ENCODE results near the gene CPEB2.
A peak's percentile ranks its signal among the peaks of the same experiment; 100 is the strongest.

CPEB2 gene
- long read RNA-seq, partial matches to known transcripts: 0 of 3 reads
- long read RNA-seq, other reads (novel, unspliced or antisense): 3 of 3 reads

DNA sequence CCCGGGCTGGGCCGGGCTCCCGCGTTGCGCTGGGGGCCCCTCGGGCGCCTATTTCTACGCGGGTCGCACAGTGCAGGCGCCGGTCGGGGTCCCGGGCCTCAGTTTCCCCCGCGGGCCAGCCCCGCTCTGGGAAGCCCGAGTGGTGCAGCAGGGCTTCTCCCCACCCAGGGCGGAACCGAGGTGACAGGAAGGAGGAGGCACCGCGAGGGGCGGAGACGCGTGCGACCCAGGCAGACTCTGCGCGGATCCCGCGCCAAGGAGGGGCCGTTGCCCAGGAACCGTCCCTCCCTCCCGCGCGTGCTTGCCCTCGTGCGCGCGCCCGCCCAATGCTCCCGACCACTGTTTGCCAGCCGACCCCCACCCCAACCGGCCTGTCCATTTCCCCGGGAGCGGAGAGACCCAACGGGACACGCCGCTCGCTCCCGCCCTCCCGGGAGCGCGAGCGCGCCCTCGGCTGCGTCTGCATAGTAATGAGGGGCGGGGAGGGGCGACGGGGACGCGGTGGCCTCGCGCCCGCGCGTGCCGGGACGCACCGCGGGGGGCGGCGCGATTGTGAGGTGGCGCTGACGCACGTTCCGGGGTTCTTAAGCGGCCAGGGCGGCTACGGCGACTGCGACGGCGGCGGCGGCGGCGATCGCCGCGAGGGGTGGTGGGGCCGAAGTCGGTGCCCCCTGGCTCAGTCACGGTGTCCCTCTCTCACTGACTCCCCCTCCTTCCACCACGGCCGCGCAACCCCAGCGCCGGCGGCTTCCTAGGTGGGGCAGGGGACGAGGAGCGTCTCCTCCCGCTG is at the start of gene CPEB2:
TSS of gene CPEB2 (plus strand) at position 613 of the 790 bp plus-strand sequence. CDS start 193 bp downstream, outside the sequence.
- Histone ChIP-seq H3K4me3 (replicated peaks; ENCODE audit: insufficient read depth, low read length) (peak within 1 kb of the TSS; percentile 83), H3K27ac (replicated peaks) (peak within 1 kb of the TSS; percentile 98), H3K27me3 (ENCODE audit: insufficient read depth, poor library complexity, severe bottlenecking) (no peaks in the 10 kb centered on the region)
- TF ChIP-seq GABPA (IDR thresholded peaks at IDR 0.05; ENCODE audit: low read depth): no peak
- 0 out of 2 replicates have a peak, but pooled peaks have one; percentile 38 for TF ChIP-seq SPI1 (IDR thresholded peaks at IDR 0.05; ENCODE audit: borderline replicate concordance, low read depth)
- TF ChIP-seq POLR2AphosphoS5 (IDR thresholded peaks at IDR 0.05; ENCODE audit: low read depth): peak; percentile 93
- DNase-seq (ENCODE audit: low read depth in 1 of 2, low spot score in 1 of 2): peak; percentile 71 to 93

GRCh38 chr4:14958436-14958835 is 43.8 kb upstream of the CPEB2 start:
- Histone ChIP-seq H3K27ac (replicated peaks) (no peak overlapping the region), H3K4me3 (replicated peaks; ENCODE audit: insufficient read depth, low read length) (no peak overlapping the region)
- TF ChIP-seq SPI1 (IDR thresholded peaks at IDR 0.05; ENCODE audit: borderline replicate concordance, low read depth) (no peak), GABPA (IDR thresholded peaks at IDR 0.05; ENCODE audit: low read depth) (no peak), POLR2AphosphoS5 (IDR thresholded peaks at IDR 0.05; ENCODE audit: low read depth) (no peak), CTCF (IDR thresholded peaks at IDR 0.05; ENCODE audit: insufficient read depth, low read length) (no peak), REST (IDR thresholded peaks at IDR 0.05; ENCODE audit: insufficient replicate concordance, low read depth) (no peak)

GRCh38 chr4:14961292-14961691 is 41.0 kb upstream of the CPEB2 start:
- TF ChIP-seq CTCF (IDR thresholded peaks at IDR 0.05; ENCODE audit: insufficient read depth, low read length) (no peak), POLR2AphosphoS5 (IDR thresholded peaks at IDR 0.05; ENCODE audit: low read depth) (no peak), GABPA (IDR thresholded peaks at IDR 0.05; ENCODE audit: low read depth) (no peak), SPI1 (IDR thresholded peaks at IDR 0.05; ENCODE audit: borderline replicate concordance, low read depth) (peak; percentile 50; the same call in 1 of the 2 replicates)
- Histone ChIP-seq H3K27me3 (ENCODE audit: insufficient read depth, poor library complexity, severe bottlenecking) (no peaks in the 10 kb centered on the region), H3K4me3 (replicated peaks; ENCODE audit: insufficient read depth, low read length) (no peak overlapping the region), H3K27ac (replicated peaks) (no peak overlapping the region)
- no peak for DNase-seq (ENCODE audit: low read depth in 1 of 2, low spot score in 1 of 2)

More at GRCh38 chr4:14958436-14958835, 43.8 kb upstream of the CPEB2 start:
- H3K27me3 ChIP-seq (ENCODE audit: insufficient read depth, poor library complexity, severe bottlenecking): no peaks in the 10 kb centered on the region
- DNase-seq (ENCODE audit: low read depth in 1 of 2, low spot score in 1 of 2): no peak

GRCh38 chr4:14965071-14965470 is 37.2 kb upstream of the CPEB2 start:
- Histone ChIP-seq H3K4me3 (replicated peaks; ENCODE audit: insufficient read depth, low read length) (no peak overlapping the region), H3K27ac (replicated peaks) (no peak overlapping the region), H3K27me3 (ENCODE audit: insufficient read depth, poor library complexity, severe bottlenecking) (no peaks in the 10 kb centered on the region)
- TF ChIP-seq SPI1 (IDR thresholded peaks at IDR 0.05; ENCODE audit: borderline replicate concordance, low read depth) (no peak), POLR2AphosphoS5 (IDR thresholded peaks at IDR 0.05; ENCODE audit: low read depth) (no peak), CTCF (IDR thresholded peaks at IDR 0.05; ENCODE audit: insufficient read depth, low read length) (no peak), REST (IDR thresholded peaks at IDR 0.05; ENCODE audit: insufficient replicate concordance, low read depth) (no peak), GABPA (IDR thresholded peaks at IDR 0.05; ENCODE audit: low read depth) (no peak)
- no peak for DNase-seq (ENCODE audit: low read depth in 1 of 2, low spot score in 1 of 2)

Measured in HL-60 (cell line).